K562 (cell line): ENCODE results near the gene EXOC3. TPM values are rescaled to one million over a fixed set of nuclear protein-coding genes. Genes with fewer than 3 reads are reported as not detected.

Experiments
- ATAC-seq: fragments of 200-7000 bp; cut with Tn5 transposase; 3 replicates; pipeline ENCODE4 v1.9.1; 2020; ENCODE audit warnings: moderate library complexity
- BruUV-seq: library from RNA; stranded (reverse); fragments of 400-500 nt; replicated peaks from 2 replicates; lab custom pipeline; 2021; lab: Mats Ljungman, UMichigan
- CTCF ChIA-PET: fragments of 300-600 bp; formaldehyde crosslinking; extraction: SDS; loops from one replicate; lab custom pipeline; 2021; ENCODE audit warnings: low intra/inter-chr PET ratio; lab: Yijun Ruan, JAX
- POLR2A ChIA-PET: fragments of 300-600, 350-650 bp; sonication (Branson Sonifier 250); formaldehyde crosslinking; extraction: SDS; loops from one replicate; lab custom pipeline; 2021; ENCODE audit warnings: antibody characterized with exemption, inconsistent platforms; lab: Yijun Ruan, JAX
- DNase-seq, 4 experiments: peaks; one replicate each; pipeline versions ENCODE4 v3.0.0 to v3.0.0-alpha.2; 2011 to 2018; ENCODE audit warnings: low spot score in 3 of 4, mixed read lengths in 3 of 4; ENCODE audit errors: extremely low read depth in 1 of 4
- FAIRE-seq: peaks from 2 replicates; lab custom pipeline; 2011; peaks lifted over from hg19 to GRCh38; lab: Jason Lieb, UNC
- H2AFZ ChIP-seq: 2 replicates; pipeline ENCODE4 v1.6.0; 2011; ENCODE audit warnings: low read depth, low read length, control low read depth, inconsistent platforms
- H3K27ac ChIP-seq: fragments of 200-600 bp; 3 replicates; pipeline ENCODE4 v1.8.0; 2011; ENCODE audit warnings: low read depth, mild to moderate bottlenecking, control low read depth, inconsistent platforms, low read length, moderate library complexity, mixed read lengths; ENCODE audit errors: extremely low read depth
- H3K27me3 ChIP-seq, 2 experiments: fragments of 300-600 bp in 1 of 2; 2 replicates in 1 of 2; 3 replicates in 1 of 2; pipeline versions ENCODE4 v1.6.0 to v1.8.0; 2011; ENCODE audit warnings: inconsistent platforms in 2 of 2, low read length in 2 of 2, mild to moderate bottlenecking in 1 of 2, mixed read lengths in 1 of 2, moderate library complexity in 1 of 2; ENCODE audit not compliant: control insufficient read depth in 2 of 2, insufficient read depth in 2 of 2
- H3K36me3 ChIP-seq: fragments of 300-600 bp; 3 replicates; pipeline ENCODE4 v1.8.0; 2011; ENCODE audit warnings: mild to moderate bottlenecking, low read length, inconsistent platforms; ENCODE audit not compliant: control insufficient read depth, insufficient read depth
- H3K4me1 ChIP-seq, 2 experiments: fragments of 200-600 bp in 1 of 2; replicated peaks in 1 of 2; 2 replicates in 1 of 2; 3 replicates in 1 of 2; pipeline versions ENCODE4 v1.5.1 to v1.8.0; 2011; ENCODE audit warnings: inconsistent platforms in 2 of 2, low read length in 2 of 2, mild to moderate bottlenecking in 1 of 2, mixed read lengths in 1 of 2, moderate library complexity in 1 of 2; ENCODE audit not compliant: control insufficient read depth in 2 of 2, insufficient read depth in 2 of 2
- H3K4me2 ChIP-seq: 2 replicates; pipeline ENCODE4 v1.6.1; 2011; ENCODE audit warnings: low read length, control low read depth, inconsistent platforms, mixed read lengths; ENCODE audit not compliant: insufficient read depth
- H3K4me3 ChIP-seq: fragments of 200-600 bp; sonication (generic), shearing (Covaris generic); 2 replicates; pipeline ENCODE4 v1.5.1; 2016; ENCODE audit warnings: control low read depth, inconsistent platforms
- H3K79me2 ChIP-seq: fragments of 200-600 bp; 3 replicates; pipeline ENCODE4 v1.8.0; 2011; ENCODE audit warnings: low read length, inconsistent platforms; ENCODE audit not compliant: control insufficient read depth, insufficient read depth
- H3K9ac ChIP-seq, 2 experiments: 2 replicates each; pipeline versions ENCODE4 v1.6.0 to v1.6.1; 2011; ENCODE audit warnings: low read depth in 2 of 2, low read length in 2 of 2, control low read depth in 1 of 2, inconsistent platforms in 1 of 2, mild to moderate bottlenecking in 1 of 2, mixed read lengths in 1 of 2; ENCODE audit not compliant: insufficient read depth in 1 of 2
- H3K9me1 ChIP-seq: one replicate; pipeline ENCODE4 v1.6.0; 2011; ENCODE audit warnings: inconsistent platforms, mild to moderate bottlenecking, low read length, moderate library complexity; ENCODE audit not compliant: control insufficient read depth, insufficient read depth
- H3K9me3 ChIP-seq: replicated peaks from 2 replicates; pipeline ENCODE4 v1.5.1; 2011; ENCODE audit warnings: low read depth, low read length, inconsistent platforms; ENCODE audit not compliant: control insufficient read depth, insufficient read depth
- H4K20me1 ChIP-seq: replicated peaks from 2 replicates; pipeline ENCODE4 v1.6.1; 2011; ENCODE audit warnings: low read length, inconsistent platforms, mixed read lengths; ENCODE audit not compliant: control insufficient read depth, insufficient read depth
- CREB1 ChIP-seq, 2 experiments: sonication (generic) in 1 of 2; formaldehyde crosslinking in 1 of 2; IDR thresholded peaks; 2 replicates each; pipeline versions ENCODE4 v1.6.1 to v1.8.0; 2012 to 2022; ENCODE audit warnings: inconsistent platforms in 1 of 2, mild to moderate bottlenecking in 1 of 2, missing genetic modification reagents in 1 of 2, moderate library complexity in 1 of 2
- LARP7 ChIP-seq: fragments of 450-650 bp; IDR thresholded peaks from 2 replicates; pipeline ENCODE4 v1.6.1; 2016
- NCOA2 ChIP-seq, 2 experiments: fragments of 450-650 bp; IDR thresholded peaks; 2 replicates each; pipeline ENCODE4 v1.6.1; 2018; ENCODE audit warnings: mild to moderate bottlenecking in 2 of 2, moderate library complexity in 1 of 2; ENCODE audit not compliant: partially characterized antibody in 2 of 2
- PHTF2 ChIP-seq: fragments of 250-450 bp; sonication (Bioruptor Pico); IDR thresholded peaks from 2 replicates; pipeline ENCODE4 v1.5.0; 2021; ENCODE audit warnings: mild to moderate bottlenecking
- POLR2AphosphoS2 ChIP-seq: IDR thresholded peaks from 2 replicates; pipeline ENCODE4 v1.6.1; 2012; ENCODE audit warnings: low read length, improper control_type of control experiment
- PYGO2 ChIP-seq: fragments of 450-650 bp; IDR thresholded peaks from 2 replicates; pipeline ENCODE4 v1.6.1; 2016; ENCODE audit warnings: mild to moderate bottlenecking, missing genetic modification characterization, moderate library complexity, missing compliant biosample characterization
- TSC22D4 ChIP-seq: fragments of 450-650 bp; IDR thresholded peaks from 2 replicates; pipeline ENCODE4 v1.6.1; 2016; ENCODE audit warnings: missing genetic modification characterization, missing biosample characterization, control low read depth
- U2AF1 ChIP-seq: fragments of 200-400 bp; formaldehyde crosslinking; optimal IDR thresholded peaks from 2 replicates; pipeline ENCODE3; 2017; ENCODE audit warnings: mild to moderate bottlenecking, low read depth, low read length, moderate library complexity
- ZNF324 ChIP-seq: fragments of 250-450 bp; sonication (Bioruptor Pico); IDR thresholded peaks from 2 replicates; pipeline ENCODE4 v1.4.0; 2020; ENCODE audit warnings: mild to moderate bottlenecking
- ZNF436 ChIP-seq: fragments of 250-450, 450-650 bp; sonication (Bioruptor Pico); formaldehyde crosslinking; IDR thresholded peaks from 2 replicates; pipeline ENCODE4 v1.7.0; 2020; ENCODE audit warnings: mild to moderate bottlenecking
- ZNF644 ChIP-seq: fragments of 200-800 bp; sonication (Bioruptor generic); IDR thresholded peaks from 2 replicates; pipeline ENCODE4 v1.6.1; 2016; ENCODE audit warnings: low read depth, missing genetic modification characterization, missing compliant biosample characterization
- WGBS: fragments of 100-300 bp; shearing (Covaris generic); methylation state at CpG from one replicate; pipeline ENCODE4 v1.1.6; 2016; ENCODE audit warnings: low coverage, mixed read lengths; ENCODE audit not compliant: insufficient coverage; ENCODE audit errors: missing lambda C conversion rate; 5-methylcytosine and 5-hydroxymethylcytosine counted together
- in situ Hi-C: fragments of 300-500 bp; cut with MboI; formaldehyde crosslinking; loops from 4 replicates; pipeline ENCODE4 v1.15.0; 2018; ENCODE audit warnings: inconsistent platforms, mixed read lengths
- intact Hi-C: fragments of 100-400 bp; cut with micrococcal nuclease; formaldehyde crosslinking; loops from 2 replicates; pipeline ENCODE4 v1.14.2; 2022
- polyA plus RNA-seq, 8 experiments: library from polyadenylated mRNA; depleted of rRNA in 4 of 8; stranded (reverse) in 5 of 8; unstranded in 3 of 8; fragments of >200 nt; fragmentation: Nextera tagmentation in 2 of 8; fragmentation: Illumina TruSeq in 1 of 8; extraction: Ambion mirVana in 2 of 8; extraction: Trizol in 1 of 8; gene quantifications; 2 replicates each; pipeline versions ENCODE4 v1.2.1 to v1.2.3, GENCODE V29; 2011 to 2014; ENCODE audit warnings: inconsistent platforms in 1 of 8, missing spikeins in 1 of 8
- total RNA-seq, 7 experiments: library from RNA; depleted of rRNA in 6 of 7; stranded (reverse); fragments of >200 nt in 6 of 7; fragmentation: Illumina TruSeq in 2 of 7; extraction: Trizol in 2 of 7; gene quantifications; 2 replicates each; pipeline versions ENCODE4 v1.2.1 to v1.2.3, GENCODE V29; 2011 to 2021; ENCODE audit warnings: low replicate concordance in 1 of 7
- TF ChIP-seq, protein P1 (sequence below): sonication (generic); formaldehyde crosslinking; IDR thresholded peaks from 2 replicates; pipeline ENCODE4 v1.8.0; 2022; ENCODE audit warnings: mild to moderate bottlenecking, missing genetic modification reagents
- TF ChIP-seq, protein P2 (sequence below): sonication (generic); formaldehyde crosslinking; IDR thresholded peaks from 2 replicates; pipeline ENCODE4 v1.4.0; 2020; ENCODE audit warnings: mild to moderate bottlenecking, missing genetic modification reagents
- TF ChIP-seq, protein P3 (sequence below): fragments of 250-450 bp; sonication (Bioruptor Pico); IDR thresholded peaks from 2 replicates; pipeline ENCODE4 v1.9.0; 2021; ENCODE audit warnings: mild to moderate bottlenecking

EXOC3 gene
- total and polyA plus RNA-seq, 9 of the 15 experiments (the other 6 are each of a cell fraction or from before 2014, with no cell fraction given), result 1.4 to 41.9 (median 22.4) TPM

DNA sequence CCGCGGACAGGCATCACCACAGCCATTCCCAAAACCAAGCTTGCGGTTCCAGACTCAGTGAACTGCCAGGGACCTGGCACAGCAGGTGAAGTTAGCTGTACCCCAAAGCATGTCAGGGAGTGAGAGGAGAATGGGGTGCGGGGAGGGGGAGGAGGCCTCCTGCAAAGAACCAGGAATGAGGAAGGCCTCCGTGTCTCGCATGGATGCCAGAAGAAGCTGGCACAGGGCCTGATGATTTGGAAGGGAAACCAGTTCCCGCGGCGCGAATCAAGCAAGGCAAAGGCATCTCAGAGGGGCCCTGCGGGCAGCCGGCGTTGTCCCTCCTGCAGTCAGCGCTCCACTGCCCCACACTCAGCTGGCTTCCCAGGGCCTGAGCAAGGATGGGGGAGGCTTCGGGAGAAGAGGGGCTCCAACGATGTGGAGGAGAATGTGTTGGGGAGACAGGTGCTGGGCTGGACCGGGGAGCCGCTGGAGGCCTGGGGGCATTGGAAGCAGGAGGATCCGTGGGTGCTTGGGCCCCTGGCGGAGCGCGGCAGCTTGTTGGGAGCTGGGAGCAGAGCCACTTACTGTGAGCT is 66.7 kb downstream of the EXOC3 start:
- Histone ChIP-seq H3K4me2 (no peak overlapping the region), H3K36me3 (no peaks in the 10 kb centered on the region), H3K9ac (no peak overlapping the region), H3K27me3 (peaks cover 35 to 72% of the 10 kb centered on the region in 2 experiments; a peak in 4 of 5 replicates), H3K9me1 (no peaks in the 10 kb centered on the region), H3K4me1 (peaks cover 0 to 35% of the 10 kb centered on the region in 2 experiments; a peak in 2 of 5 replicates), H3K4me3 (no peak overlapping the region), H4K20me1 (peaks cover 14% of the 10 kb centered on the region), H3K79me2 (no peaks in the 10 kb centered on the region), H3K27ac (no peak overlapping the region), H2AFZ (no peak overlapping the region), H3K9me3 (no peaks in the 10 kb centered on the region)
- 2% methylated on average over 22 of the region's 22 CpGs for WGBS
- no peak for DNase-seq
- in situ Hi-C loops, result no loop called here
- ChIA-PET CTCF (no interaction called here), POLR2A (interaction anchor here (1.7 to 2.6 kb wide), 2 partner anchors 9 to 13 kb away, joined by 7 to 10 read pairs; no protein-coding TSS in a partner anchor)
- intact Hi-C loops, result no loop called here
- BruUV-seq, result no TSS peak
- no peak for TF ChIP-seq PHTF2 (CRISPR knock-in tag)
- TF ChIP-seq TSC22D4 (tag), result no peak
- no peak for TF ChIP-seq POLR2AphosphoS2
- no peak for TF ChIP-seq CREB1 (IDR thresholded peaks at IDR 0.05)
- no peak for TF ChIP-seq CREB1 (CRISPR knock-in tag; IDR thresholded peaks at IDR 0.05)
- TF ChIP-seq NCOA2 (IDR thresholded peaks at IDR 0.05; ENCODE audit: partially characterized antibody in 2 of 2), result no peak
- TF ChIP-seq, protein P1, sequence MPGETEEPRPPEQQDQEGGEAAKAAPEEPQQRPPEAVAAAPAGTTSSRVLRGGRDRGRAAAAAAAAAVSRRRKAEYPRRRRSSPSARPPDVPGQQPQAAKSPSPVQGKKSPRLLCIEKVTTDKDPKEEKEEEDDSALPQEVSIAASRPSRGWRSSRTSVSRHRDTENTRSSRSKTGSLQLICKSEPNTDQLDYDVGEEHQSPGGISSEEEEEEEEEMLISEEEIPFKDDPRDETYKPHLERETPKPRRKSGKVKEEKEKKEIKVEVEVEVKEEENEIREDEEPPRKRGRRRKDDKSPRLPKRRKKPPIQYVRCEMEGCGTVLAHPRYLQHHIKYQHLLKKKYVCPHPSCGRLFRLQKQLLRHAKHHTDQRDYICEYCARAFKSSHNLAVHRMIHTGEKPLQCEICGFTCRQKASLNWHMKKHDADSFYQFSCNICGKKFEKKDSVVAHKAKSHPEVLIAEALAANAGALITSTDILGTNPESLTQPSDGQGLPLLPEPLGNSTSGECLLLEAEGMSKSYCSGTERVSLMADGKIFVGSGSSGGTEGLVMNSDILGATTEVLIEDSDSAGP (CRISPR knock-in tag), result no peak
- TF ChIP-seq, protein P2, sequence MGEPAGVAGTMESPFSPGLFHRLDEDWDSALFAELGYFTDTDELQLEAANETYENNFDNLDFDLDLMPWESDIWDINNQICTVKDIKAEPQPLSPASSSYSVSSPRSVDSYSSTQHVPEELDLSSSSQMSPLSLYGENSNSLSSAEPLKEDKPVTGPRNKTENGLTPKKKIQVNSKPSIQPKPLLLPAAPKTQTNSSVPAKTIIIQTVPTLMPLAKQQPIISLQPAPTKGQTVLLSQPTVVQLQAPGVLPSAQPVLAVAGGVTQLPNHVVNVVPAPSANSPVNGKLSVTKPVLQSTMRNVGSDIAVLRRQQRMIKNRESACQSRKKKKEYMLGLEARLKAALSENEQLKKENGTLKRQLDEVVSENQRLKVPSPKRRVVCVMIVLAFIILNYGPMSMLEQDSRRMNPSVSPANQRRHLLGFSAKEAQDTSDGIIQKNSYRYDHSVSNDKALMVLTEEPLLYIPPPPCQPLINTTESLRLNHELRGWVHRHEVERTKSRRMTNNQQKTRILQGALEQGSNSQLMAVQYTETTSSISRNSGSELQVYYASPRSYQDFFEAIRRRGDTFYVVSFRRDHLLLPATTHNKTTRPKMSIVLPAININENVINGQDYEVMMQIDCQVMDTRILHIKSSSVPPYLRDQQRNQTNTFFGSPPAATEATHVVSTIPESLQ (CRISPR knock-in tag), result no peak
- no peak for TF ChIP-seq LARP7
- TF ChIP-seq U2AF1, result no peak
- TF ChIP-seq ZNF436, result no peak
- TF ChIP-seq ZNF324, result no peak
- no peak for TF ChIP-seq PYGO2 (tag)
- no peak for TF ChIP-seq ZNF644 (tag)
- TF ChIP-seq, protein P3, sequence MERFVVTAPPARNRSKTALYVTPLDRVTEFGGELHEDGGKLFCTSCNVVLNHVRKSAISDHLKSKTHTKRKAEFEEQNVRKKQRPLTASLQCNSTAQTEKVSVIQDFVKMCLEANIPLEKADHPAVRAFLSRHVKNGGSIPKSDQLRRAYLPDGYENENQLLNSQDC, result no peak
- no peak for FAIRE-seq
- no peak for ATAC-seq
